GM19455 (cell line): ENCODE results near the gene RCL1.

ENCODE experiments used
- ATAC-seq: cut with Tn5 transposase; IDR thresholded peaks from one replicate; pipeline ENCODE4 v1.9.1; 2021; ENCODE audit not compliant: unreplicated experiment

Gene RCL1

DNA sequence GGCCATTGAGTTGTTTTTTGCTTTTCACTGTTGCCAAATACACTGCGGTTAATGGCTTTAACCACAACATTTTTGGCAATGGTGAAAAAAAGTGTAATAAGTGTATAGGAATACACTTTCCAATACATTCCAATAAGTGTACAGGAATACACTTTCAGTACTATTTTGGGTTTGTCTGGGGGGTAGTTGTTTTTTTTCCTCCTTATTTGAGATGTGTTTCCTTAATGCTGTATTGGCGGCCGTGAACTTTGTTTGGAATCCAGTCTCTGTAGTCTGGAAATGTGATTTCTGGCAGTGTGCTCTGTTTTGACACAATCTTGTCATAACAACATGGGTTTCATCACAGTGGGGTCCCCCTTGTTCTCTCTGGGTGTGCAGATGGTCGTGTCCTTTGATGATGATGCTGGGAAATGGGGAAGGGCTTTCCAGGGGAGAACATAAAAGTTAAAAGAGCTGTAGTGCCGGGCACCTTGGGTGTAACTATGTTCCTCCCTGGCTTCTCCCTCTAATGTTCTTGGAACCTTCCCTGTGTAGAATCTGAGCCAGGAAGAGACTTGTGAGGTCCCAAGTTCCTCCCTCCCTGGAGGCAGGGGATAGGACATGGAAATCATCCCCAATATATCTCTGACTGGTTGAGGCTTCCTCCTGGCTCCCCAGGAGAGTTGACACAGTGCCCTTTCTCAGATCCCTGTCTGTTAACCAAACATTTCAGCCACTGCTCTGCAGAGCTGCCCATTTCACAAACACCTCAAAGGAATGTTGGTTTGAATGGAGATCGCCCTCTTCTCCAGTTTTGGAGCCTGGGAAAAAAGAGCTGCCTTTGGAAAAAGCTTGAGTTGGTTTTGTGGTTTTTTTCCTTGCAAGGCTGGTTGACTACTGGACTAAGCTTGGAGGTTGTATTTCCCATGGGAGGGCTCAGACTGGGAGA lies 44.8 kb downstream of the RCL1 start:
- ATAC-seq = no peak

DNA sequence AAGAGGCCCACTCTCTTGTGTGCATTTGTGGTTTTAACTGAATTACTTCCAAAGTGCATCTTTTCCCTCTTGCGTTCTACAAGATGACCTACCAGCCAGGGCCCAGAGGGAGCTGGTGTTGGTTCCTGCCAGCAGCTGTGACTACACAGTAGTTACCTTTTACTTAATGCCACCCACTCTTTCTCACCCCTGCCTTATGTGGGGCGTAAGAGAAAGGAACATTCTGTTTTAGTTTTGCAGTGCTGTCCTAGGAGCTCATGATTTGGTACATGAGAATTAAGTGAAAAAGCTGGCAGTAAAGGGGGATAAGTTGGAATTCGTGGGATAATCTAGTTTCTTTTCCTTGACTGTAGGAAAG lies 45.4 kb downstream of the RCL1 start:
- no peak for ATAC-seq

DNA sequence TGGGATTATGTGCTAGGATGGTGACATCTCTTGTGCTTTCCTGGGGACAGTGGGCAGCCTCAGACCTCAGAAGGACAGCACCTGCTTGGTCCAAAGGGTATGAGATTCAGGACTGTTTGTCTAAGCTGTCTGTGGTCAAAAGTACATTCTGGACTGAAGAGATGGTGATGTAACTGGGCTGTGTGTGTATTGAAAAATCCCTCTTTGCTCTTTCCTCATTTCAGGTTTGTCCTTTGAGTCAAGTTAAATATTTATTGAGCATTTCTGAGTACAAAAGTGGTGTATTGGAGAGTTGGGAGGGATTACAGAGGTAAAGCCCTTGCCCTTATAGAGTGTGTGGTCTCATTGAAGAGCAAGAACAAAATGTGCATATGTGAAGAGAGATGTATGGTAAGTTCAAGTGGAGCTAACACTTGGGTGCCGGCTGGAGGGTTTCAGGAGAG lies 46.7 kb downstream of the RCL1 start:
- no peak for ATAC-seq

GRCh38 chr9:4840018-4840417 lies 47.3 kb downstream of the RCL1 start:
- no peak for ATAC-seq

GRCh38 chr9:4842213-4842612 lies 49.5 kb downstream of the RCL1 start:
- no peak for ATAC-seq

DNA sequence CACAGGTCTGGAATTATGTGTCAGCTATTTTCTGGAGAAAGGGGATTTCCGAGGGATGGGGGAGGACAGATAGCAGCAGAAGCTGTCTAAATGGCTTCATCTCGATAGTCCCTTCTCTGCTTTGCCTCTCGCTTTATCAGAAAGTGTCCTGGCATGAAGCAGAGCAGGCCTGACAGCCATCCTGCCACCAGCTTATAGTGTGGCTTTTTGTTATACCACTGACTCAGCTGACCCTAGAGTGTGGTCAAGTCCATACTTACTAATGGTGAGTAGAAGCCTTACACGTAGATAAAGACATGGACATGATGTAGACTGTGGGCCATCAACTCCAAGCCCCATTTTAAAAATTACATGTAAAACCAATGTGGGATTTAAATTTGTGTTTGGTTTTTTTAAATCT lies 50.0 kb downstream of the RCL1 start:
- ATAC-seq = no peak

GRCh38 chr9:4844056-4844838 lies 51.5 kb downstream of the RCL1 start:
- ATAC-seq = no peak

DNA sequence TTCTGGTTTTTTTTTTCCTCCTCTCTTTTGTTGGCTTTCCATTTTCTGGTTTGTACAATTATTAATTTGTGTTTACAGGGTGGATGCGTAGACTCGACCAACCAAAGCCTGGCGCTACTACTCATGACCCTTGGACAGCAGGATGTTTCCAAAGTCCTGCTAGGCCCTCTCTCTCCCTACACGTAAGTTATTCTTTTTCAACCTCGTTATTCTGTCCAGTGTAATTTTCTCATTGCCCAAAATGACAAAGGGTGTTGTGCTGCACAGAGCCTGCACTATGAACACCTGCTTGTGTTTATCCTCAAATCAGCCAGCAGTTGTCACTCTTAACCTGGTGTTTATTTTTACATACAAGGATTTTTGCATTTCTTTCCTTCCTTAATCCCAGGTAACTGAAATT lies 56.6 kb downstream of the RCL1 start:
- ATAC-seq = no peak

DNA sequence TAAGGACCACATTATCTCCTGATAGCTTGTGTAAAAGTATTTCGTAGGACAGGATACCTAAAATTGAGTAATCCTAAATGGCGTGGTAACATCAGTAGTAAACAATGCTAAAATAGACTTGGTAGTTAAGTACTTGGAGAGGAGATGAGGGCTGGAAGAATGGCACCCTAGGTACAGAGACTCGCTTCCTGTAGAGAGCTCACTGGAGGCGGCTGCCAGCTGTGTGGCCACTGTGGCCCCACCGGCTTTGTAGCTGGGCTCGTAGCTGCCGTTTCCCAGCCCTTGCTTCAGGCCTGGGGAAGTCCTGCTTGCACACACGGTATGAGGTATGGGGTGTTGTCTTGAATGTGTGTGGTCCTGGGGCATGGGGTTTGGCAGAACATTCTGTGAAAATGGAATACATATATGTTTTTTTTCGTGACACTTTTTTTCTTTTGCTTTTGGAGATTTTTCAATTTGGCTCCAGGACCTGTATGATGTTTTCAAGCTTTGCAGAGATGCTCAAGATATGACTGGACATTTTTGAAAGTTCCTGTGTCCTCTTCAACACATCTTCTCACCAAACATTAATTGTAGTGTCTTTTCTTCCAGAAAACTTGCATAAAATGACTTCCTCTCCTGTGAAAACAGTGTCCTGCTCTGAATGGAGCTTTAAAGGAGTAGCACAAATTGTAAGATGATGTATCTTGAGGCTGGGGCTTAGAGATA lies 58.0 kb downstream of the RCL1 start:
- no peak for ATAC-seq

GRCh38 chr9:4852419-4852818 lies 59.7 kb downstream of the RCL1 start:
- ATAC-seq = no peak

GRCh38 chr9:4854265-4854590 lies 61.5 kb downstream of the RCL1 start:
- no peak for ATAC-seq

DNA sequence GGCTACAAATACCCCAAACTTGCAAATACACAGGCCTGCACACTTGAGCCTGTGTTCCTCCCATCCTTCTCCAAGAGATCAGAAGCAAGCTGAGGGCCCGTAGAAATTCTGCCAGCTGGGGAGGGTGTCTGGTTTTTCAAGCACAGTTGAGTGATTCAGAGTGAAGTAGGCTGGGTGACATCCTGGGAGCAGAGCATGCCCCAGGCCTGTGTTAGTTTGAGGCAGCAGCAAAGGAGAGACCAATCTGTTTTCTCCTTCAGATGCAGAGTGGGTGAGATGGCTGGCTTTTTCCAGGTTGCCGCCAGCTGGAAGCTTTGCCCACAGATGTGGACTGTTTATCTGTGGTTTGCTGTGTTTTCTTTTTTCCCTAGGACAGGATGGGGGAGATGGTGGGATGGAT lies 63.1 kb downstream of the RCL1 start:
- ATAC-seq = no peak

DNA sequence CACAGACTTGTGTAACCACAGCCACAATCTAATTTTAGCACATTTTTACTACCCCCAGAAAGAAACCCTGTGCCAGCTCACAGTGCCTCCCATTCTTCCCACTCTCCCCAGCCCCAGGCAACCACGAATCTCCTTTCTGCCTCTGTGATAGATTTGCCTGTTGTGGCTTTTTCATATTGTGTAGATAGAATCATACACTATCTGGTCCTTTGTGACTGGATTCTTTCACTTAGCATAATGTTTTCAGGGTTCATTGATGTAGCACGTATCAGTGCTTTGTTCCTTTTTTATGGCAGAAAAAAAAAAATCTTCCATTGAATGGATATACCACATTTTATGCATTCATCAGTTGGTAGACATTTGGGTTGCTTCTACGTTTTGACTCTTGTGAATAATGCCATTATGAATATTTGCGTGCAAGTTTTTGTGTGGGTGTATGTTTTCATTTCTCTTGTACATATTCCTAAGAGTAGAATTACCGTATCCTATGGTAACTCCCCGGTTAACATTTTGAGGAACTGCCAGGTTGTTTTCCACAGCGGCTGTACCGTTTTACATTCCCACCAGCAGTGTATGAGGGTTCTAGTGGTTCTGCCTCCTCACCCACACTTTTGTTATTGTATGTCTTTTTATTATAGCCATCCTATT lies 64.5 kb downstream of the RCL1 start:
- ATAC-seq = no peak

- no peak for ATAC-seq
Measured at GRCh38 chr9:4859035-4859434, 66.3 kb downstream of the RCL1 start.

GRCh38 chr9:4860383-4860782 lies 67.6 kb downstream of the RCL1 start:
- no peak for ATAC-seq

- no peak for ATAC-seq
Measured at GRCh38 chr9:4861145-4861544, 68.4 kb downstream of the RCL1 start.

GRCh38 chr9:4861736-4862451 lies 69.2 kb downstream of the RCL1 start:
- no peak for ATAC-seq

- no peak for ATAC-seq
Measured at GRCh38 chr9:4862506-4863250, 69.9 kb downstream of the RCL1 start.

- ATAC-seq = no peak
Measured at GRCh38 chr9:4864234-4864661, 71.5 kb downstream of the RCL1 start.

DNA sequence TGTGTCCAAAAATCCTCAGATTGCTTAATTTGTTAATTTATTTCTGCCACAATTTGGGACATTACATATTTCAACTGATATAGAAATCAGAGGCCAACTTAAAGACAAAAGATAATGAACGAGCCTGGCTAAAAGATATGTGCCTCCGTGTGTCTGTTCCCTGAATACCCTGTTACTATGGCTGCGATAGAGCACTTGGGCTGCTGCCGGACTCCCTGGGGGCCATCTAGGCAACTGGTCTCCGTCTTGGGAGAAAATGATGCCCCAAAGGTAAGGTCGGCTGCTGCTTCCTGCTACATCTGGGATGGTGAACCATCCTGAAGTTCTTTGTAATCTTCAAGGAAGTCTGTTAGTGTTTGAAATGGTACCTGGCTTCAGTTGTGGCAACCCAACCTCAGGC lies 72.0 kb downstream of the RCL1 start:
- ATAC-seq = no peak
